ENCODE measurements around the gene IFITM2. TPM values are rescaled to one million over a fixed set of nuclear protein-coding genes. Genes with fewer than 3 reads are reported as not detected.
A peak's percentile ranks its signal among the peaks of the same experiment; 100 is the strongest.

IFITM2 gene
- total and polyA plus RNA-seq, 2 donors (not counting 1 experiment from before 2014, with no cell fraction given): 72.1 to 451 TPM

DNA sequence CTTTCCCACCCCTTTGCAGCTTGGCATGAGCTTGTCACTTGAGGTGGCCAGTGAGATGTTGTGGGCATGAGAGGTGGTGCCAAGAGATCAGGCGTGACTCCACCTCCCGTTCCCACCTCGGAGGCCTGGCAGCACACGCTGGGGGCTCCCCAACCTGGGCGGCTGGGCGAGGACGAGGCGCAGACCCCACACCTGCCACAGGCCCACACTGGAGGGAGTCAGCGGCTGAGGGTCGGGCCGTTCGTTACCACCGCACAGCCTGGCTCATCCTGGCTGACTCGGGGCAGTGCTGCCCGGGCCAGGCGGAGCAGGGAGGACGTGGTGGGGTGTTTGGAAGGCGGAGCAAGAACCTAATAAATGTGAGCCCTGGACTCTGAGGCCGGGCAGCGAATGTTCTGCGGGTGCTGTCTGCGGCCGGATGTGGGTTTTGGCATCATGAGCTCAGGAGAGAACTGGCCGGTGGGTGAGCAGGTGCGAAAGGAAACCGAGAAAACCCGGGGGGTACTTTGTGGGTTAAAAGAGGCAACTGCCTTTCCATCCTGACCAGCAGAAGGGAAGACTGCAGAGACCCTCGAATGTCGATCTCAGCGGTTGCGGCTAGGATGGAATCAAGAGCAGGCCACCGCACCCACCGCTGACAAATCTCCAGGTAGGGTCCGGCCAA, 23.2 kb downstream of the IFITM2 start:
- TF ChIP-seq EZH2 (IDR thresholded peaks at IDR 0.05; ENCODE audit: borderline replicate concordance, insufficient read depth, low read depth, low read length, poor library complexity, severe bottlenecking): no peak
- TF ChIP-seq, protein P1, sequence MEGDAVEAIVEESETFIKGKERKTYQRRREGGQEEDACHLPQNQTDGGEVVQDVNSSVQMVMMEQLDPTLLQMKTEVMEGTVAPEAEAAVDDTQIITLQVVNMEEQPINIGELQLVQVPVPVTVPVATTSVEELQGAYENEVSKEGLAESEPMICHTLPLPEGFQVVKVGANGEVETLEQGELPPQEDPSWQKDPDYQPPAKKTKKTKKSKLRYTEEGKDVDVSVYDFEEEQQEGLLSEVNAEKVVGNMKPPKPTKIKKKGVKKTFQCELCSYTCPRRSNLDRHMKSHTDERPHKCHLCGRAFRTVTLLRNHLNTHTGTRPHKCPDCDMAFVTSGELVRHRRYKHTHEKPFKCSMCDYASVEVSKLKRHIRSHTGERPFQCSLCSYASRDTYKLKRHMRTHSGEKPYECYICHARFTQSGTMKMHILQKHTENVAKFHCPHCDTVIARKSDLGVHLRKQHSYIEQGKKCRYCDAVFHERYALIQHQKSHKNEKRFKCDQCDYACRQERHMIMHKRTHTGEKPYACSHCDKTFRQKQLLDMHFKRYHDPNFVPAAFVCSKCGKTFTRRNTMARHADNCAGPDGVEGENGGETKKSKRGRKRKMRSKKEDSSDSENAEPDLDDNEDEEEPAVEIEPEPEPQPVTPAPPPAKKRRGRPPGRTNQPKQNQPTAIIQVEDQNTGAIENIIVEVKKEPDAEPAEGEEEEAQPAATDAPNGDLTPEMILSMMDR (IDR thresholded peaks at IDR 0.05): no peak
- Histone ChIP-seq H3K79me2 (ENCODE audit: control insufficient read depth, insufficient read depth, low read length) (no peaks in the 10 kb centered on the region), H3K27ac (ENCODE audit: low read length in 2 of 2) (no peak overlapping the region), H3K27me3 (replicated peaks in 1 of 4; ENCODE audit: control extremely low read depth in 1 of 4, control insufficient read depth in 3 of 4, insufficient read depth in 4 of 4, low read length in 3 of 4) (no peaks in the 10 kb centered on the region), H4K20me1 (ENCODE audit: control insufficient read depth, insufficient read depth, low read length, poor library complexity, severe bottlenecking) (no peaks in the 10 kb centered on the region), H3K9ac (ENCODE audit: low read length) (no peak overlapping the region), H3K36me3 (replicated peaks in 1 of 2; ENCODE audit: control extremely low read depth in 1 of 2, control insufficient read depth in 1 of 2, extremely low read depth in 1 of 2, insufficient read depth in 2 of 2, low read length in 1 of 2) (no peaks in the 10 kb centered on the region), H2AFZ (ENCODE audit: insufficient read depth, low read depth, low read length, poor library complexity, severe bottlenecking) (peak overlapping the region; percentile 28), H3K4me1 (ENCODE audit: control insufficient read depth in 2 of 2, insufficient read depth in 2 of 2, low read length in 2 of 2) (peaks cover 30 to 48% of the 10 kb centered on the region in 2 donors), H3K9me3 (ENCODE audit: control extremely low read depth in 1 of 3, control insufficient read depth in 2 of 3, insufficient read depth in 1 of 3, low read length in 2 of 3) (peaks cover 0 to 13% (median 0%) of the 10 kb centered on the region in 3 donors), H3K4me2 (replicated peaks; ENCODE audit: low read depth, low read length, poor library complexity, severe bottlenecking) (peak overlapping the region; percentile 58), H3K4me3 (ENCODE audit: control extremely low read depth in 1 of 5, extremely low read depth in 1 of 5, insufficient read depth in 1 of 5, low read depth in 2 of 5, low read length in 4 of 5) (peak overlapping the region in 1 of 5 experiments; percentile 6)
- 65% methylated on average over 25 of the region's 34 CpGs for WGBS (ENCODE audit: insufficient coverage)
- ATAC-seq (ENCODE audit: low read depth): no peak
- CTCF ChIA-PET: interaction anchor here (1.0 to 4.4 kb wide), 5 partner anchors 18 to 114 kb away, joined by 3 to 23 read pairs (median 7); no protein-coding TSS in a partner anchor
- Mint-ChIP-seq H3K4me3 (peak overlapping the region; percentile 59), H3K4me1 (peaks cover 49% of the 10 kb centered on the region), H3K9me3 (ENCODE audit: insufficient read depth) (no peaks in the 10 kb centered on the region), H3K27me3 (no peaks in the 10 kb centered on the region), H3K27ac (peak overlapping the region; percentile 20)
- intact Hi-C loops (cut with micrococcal nuclease): no loop called here
- DNase-seq: no peak
- POLR2A ChIA-PET: interaction anchor here (0.5 kb wide), 1 partner anchor 43 kb away, joined by 3 read pairs; no protein-coding TSS in a partner anchor

Measured in B cell (primary cell).